RPMI8226 (cell line): ENCODE data around the gene OGDHL.
"Not testable (repeated sequence)": the region's sequence is repeated elsewhere in the genome, so short reads cannot be mapped to it uniquely, and the experiment has no call there.

Experiments
- DNase-seq: peaks from one replicate; pipeline ENCODE4 v3.0.0-alpha.2; 2015

Gene OGDHL

GRCh38 chr10:49754951-49755350 lies 7.2 kb downstream of the OGDHL start:
- DNase-seq: not testable (repeated sequence)

GRCh38 chr10:49752584-49752983 lies 9.5 kb downstream of the OGDHL start:
- no peak for DNase-seq

- DNase-seq: no peak
Measured at GRCh38 chr10:49751636-49752510, 10.2 kb downstream of the OGDHL start.

- DNase-seq: no peak
Measured at GRCh38 chr10:49751216-49751615, 10.9 kb downstream of the OGDHL start.

- DNase-seq: no peak
Measured at GRCh38 chr10:49750546-49750945, 11.6 kb downstream of the OGDHL start.

GRCh38 chr10:49749556-49750491 lies 12.3 kb downstream of the OGDHL start:
- DNase-seq: no peak

DNA sequence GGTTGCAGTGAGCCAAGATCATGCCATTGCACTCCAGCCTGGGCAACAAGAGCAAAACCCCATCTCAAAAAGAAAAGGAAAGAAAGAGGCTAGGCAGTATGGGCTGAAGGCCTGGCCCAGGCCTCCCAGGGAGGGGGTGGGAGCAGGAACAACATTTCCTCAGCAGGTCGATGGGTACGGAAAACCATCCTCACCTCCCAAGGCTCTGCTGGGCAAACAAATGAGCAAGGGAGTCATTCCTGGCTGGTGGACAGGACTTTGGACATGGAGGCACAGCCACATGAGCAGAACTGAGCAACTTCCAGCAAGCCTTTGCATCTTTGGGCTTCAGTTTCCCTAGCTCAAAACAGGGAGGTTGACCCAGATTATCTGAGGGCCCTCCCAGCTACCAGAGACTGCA lies 13.0 kb downstream of the OGDHL start:
- DNase-seq: no peak

DNA sequence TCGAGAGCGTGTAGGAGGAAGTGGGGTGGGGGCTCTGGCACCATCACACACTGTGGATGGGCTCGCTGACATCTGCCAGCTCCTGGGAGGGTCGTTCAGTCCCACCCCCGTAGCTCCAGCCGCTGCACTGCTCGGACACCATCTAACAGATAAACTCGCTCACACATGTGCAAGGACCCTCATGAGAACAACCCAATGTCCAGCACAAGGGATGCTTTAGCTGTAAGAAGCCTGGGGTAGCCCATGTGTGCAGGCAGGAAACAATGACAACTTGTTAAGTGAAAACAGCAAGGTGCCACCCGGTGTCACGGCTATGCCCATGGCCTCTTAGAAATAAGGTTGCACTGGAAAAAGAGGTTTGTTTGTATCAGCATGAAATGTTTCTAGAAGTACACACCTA lies 14.1 kb downstream of the OGDHL start:
- no peak for DNase-seq

- DNase-seq: no peak
Measured at GRCh38 chr10:49747303-49747646, 14.8 kb downstream of the OGDHL start.

GRCh38 chr10:49746626-49747302 lies 15.4 kb downstream of the OGDHL start:
- DNase-seq: no peak

DNA sequence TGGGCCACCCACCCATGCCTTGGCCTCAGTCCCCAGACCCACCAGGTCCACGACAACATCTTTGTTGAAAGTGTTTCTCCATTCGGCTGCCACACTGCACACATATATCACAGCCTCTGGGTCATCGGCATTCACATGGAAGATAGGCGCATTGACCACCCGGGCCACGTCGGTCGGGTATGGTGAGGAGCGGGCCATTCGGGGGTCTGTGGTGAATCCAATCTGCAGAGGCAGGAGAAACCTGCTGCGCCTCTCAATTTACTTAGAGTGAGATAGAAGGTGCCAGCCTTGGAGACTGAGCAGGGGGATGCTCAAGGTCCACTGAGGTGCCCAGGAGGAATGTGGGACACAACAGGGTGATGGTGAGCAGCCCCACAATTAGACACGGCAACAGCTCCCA lies 16.4 kb downstream of the OGDHL start:
- no peak for DNase-seq

DNA sequence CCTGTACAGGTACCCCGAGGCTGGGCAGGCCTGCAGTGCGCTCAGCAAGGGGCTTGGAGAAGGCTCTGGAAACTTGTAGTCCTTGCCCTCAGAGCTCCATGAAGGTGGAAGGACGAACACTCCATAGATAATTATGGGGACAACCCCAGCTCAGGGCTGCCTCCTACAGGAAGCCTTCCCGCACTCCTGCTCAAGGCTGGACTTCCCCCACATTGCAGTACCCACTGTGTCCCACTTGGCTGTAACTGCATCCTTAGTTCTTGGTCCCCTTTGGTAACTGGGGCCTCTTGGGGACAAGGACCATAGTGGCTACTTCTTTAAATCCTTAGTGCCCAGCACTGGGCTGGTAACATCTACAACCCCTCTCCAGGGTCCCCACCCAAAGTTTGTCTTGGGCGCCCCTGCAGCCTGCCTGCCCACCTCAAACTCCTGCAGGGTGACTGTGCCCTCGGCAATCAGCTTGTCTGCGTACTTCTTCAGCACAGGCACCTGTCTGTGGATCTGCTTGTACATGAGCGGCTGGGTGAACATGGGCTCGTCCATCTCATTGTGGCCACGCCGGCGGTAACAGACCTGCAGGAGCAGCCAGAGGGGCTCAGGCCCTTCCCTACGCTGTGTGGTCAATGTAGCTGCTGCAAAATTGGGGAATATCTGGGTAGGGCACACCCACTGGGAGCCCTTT lies 17.1 kb downstream of the OGDHL start:
- no peak for DNase-seq

GRCh38 chr10:49744091-49744685 lies 17.9 kb downstream of the OGDHL start:
- DNase-seq: no peak

DNA sequence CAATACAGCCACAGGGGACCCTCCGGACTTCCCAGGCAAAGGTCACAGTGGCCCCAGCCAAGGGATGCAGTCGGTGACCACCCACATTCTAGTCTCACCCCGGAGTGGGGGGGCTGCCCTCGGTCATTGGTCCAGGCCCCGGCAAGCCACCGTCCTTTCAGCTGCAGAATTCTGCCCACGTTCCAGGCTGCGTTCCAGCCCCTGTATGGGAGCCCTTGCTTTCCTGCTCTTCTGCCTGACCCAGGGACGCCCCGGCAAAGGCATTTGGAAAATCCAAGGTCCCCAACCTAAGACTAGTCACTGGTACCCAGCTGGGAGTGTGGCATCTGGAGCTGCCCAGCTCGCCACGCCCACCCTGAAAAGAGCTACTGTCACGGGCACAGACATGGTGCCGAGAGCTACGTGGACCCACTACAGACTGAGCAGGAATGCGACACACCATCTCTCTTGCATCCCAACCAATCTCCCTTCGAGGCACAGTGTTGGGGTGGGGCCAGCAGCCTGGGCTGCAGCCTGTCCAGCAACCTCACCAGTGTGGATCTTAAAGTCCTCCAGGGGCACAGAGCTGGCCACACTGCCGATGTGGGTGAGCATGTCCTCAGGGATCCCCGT lies 18.6 kb downstream of the OGDHL start:
- no peak for DNase-seq

DNA sequence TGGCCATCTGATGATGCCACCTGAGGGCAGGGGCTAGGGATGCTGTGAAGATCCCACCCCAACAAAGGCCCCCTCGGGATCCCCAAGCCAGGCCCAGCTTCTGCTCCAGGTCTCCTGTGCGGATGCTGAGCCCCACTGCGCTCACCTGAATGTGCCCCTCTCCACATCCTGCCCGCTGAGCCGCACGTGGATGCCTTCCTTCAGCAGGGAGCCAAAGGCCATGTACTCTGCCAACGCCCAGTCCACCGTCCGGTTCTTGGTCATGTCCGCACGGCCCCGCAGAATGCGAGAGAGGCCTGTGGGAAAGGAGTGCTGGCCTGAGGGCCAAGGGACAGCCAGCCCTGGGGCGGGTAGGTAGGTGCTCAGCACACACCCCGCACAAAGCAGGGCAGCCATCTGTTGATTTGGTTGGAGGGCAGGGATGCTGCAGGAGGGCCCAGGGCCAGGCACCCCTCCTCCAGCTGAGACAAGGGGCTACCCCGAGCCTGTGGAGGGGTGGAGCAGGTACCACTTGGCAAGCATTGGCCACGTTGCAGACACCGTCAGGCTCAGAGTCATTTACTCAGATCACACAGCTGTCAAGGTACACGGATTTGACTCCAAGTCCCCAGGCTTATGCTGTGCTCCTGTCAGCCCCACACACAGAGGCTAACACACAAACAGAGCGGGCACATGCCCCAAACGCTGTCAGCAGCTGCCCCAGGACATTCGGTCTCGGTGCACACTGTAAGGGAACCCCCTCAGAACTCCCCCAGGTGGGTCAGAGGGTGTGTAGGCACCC lies 19.2 kb downstream of the OGDHL start:
- no peak for DNase-seq

- no peak for DNase-seq
Measured at GRCh38 chr10:49741108-49741995, 20.8 kb downstream of the OGDHL start.

DNA sequence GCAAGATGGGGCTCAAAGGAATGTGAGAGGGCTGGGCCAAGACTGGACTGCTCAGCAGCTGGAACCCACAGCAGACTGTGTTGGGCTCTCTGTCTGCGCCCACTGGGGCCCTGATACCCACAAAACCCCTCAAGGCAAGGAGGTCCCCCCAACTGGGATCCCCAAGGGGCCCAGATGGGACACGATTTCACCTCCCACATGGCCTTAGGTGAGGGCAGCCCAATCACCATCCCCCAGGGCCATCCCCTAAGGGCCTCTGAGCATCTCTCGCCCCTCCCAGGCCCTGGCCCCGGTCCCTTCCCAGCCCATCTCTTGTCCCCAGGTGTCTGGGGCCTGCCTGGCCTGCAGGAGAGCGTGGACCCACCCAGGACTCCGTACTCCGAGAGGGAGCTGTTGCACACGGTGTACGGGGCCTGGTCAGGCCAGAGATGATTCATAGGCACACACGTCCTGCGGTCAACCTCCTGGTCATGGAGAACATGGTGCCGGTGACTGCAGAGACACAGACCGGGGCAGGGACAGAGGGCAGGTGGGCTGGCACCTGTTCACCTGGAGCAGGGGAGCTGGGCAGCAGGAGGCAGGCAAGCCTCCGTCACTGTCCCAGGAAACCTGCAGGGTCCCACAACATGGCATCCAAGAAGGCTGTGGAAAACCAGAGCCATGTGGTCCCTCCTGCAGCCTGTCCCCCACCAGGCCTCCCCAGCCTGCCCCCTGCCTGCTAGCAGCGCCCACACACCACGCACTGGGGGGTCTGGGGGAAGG lies 21.6 kb downstream of the OGDHL start:
- DNase-seq: no peak

DNA sequence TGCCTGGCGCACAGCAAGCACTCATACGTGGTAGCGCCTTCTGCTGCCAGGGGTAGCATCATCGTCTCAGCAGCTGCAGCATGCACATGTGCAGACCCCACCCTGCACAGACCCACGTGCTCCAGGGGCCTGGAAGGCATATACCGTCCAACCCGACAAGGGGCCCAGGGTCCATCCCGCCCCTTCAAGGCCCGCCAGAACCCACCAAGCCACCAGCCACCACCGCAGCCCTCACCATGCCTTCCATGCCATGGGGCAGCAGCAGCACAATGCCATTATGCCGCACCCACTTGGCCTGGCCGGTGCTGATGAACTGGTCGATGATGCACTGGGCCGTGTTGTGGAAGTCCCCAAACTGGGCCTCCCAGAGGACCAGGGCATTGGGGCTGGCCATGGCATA lies 22.7 kb downstream of the OGDHL start:
- no peak for DNase-seq
